ENCODE measurements around the gene PRTN3. TPM values are rescaled to one million over a fixed set of nuclear protein-coding genes. Genes with fewer than 3 reads are reported as not detected.
"Not testable (repeated sequence)": the region's sequence is repeated elsewhere in the genome, so short reads cannot be mapped to it uniquely, and the experiment has no call there.

PRTN3 gene
- total RNA-seq, 1 experiment from 2014 or later = not detected

DNA sequence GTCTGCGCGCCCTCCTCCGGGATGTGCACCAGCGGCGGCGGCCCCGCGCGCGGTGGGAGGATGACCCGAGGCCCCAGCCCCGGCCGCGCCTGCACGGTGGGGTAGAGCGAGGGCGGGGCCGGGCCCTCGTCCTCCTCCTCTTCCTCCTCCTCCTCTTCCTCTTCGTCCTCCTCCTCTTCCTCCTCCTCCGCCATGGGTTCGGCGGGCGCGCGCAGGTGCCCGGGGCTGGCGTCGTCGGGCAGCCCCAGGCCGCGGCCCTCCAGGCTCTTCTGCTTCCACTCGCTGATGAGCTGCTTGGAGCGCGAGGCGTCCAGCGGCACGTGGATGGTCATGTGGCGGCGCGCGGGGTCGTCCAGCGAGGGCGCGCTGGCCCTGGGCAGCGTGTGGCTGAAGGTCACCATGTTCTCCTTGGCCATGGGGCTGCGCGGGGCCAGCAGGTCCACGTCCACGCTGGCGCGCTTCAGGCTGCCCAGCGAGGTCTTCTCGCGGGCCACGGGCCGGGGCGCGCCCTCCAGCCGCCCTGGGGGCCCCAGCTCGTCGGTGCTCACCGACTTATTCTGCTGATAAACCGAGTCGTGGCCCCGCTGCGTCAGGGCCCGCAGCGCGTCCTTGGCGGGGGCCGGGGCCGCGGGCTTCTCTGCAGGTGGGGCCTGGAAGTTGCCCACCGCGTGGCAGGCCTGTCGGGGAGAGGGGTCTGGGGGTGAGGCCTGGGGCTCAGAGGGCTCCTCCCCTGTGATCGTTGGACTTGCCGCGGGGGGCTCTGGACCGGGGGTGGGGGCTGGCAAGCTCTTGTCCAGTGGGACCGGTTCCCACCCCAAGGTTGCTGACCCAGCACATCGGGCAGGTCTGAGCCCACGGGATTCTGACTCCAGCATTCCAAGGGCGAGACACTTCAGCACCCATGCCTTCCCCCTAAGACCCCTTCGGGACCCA, 27.3 kb upstream of the PRTN3 start:
- in situ Hi-C loops (cut with HindIII; ENCODE audit: low sequenced_read_pairs) = no loop called here
- DNase-seq (ENCODE audit: low spot score) = no peak

DNA sequence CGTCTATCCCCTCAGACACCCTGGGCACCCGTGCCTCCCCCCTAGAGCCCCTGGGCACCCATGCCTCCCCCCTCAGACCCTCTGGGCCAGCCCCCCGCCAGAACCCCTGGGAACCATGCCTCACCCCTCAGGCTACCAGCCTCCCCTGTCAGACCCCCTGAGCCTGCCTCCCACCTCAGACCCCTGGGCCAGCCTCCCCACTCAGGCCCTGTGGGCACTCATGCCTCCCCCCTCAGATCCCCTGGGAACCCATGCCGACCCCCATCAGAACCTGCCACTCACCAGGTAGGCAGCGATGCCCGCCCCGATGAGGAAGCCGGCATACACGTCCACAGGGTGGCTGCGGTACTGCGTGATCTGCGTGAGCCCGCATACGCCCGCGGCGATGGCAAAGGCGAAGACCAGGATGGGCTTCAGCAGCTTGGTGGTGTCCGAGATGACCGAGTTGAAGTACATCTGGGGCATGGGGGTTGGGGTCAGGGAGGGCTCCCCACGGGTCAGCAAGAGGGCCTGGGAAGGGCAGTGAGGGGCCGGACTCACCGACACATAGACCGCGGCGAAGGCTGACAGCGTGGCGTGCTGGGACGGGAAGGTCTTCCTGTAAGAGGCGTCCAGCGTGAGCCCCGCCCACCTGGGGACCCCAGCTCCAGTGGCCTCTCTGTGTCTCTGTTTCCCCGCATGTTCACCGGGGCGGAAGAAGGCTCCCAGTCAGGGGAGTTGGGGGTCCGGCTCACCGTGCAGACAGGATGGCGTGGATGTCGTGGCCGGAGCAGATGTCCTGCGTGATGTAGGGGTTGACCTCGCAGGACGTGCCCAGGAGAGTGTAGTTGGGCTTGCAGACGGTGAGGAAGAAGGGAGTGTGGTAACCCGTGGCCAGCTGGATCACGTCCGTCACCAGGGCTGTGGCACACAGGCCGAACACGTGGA, 26.4 kb upstream of the PRTN3 start:
- no peak for DNase-seq (ENCODE audit: low spot score)
- in situ Hi-C loops (cut with HindIII; ENCODE audit: low sequenced_read_pairs) = no loop called here

DNA sequence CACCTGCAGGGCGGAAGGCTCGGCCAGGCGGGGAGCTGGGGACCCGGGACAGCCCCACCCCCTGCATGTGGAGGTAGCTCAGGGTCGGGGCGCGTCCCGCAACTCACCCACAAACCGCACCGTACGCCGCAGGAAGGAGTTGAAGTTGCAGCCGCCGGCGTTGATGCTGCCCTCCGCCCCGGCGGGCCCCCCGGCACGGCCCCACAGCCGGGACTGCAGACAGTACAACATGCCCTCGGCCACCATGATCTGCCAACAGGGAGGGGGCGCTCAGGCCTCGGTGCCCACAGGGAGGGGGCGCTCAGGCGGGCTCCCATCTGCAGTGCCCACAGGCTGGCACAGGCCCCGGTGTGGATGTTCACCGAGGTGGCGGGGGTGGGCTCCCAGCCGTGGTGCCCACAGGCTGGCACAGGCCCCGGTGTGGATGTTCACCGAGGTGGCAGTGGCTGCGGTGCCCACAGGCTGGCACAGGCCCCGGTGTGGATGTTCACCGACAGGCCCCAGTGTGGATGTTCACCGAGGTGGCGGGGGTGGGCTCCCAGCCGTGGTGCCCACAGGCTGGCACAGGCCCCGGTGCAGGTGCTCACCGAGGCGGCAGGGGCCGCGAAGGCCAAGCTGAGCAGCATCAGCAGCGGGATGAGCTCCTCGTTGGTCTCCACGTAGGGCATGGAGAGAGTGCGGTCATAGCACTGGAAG, 25.6 kb upstream of the PRTN3 start:
- in situ Hi-C loops (cut with HindIII; ENCODE audit: low sequenced_read_pairs) = no loop called here
- DNase-seq (ENCODE audit: low spot score) = no peak

DNA sequence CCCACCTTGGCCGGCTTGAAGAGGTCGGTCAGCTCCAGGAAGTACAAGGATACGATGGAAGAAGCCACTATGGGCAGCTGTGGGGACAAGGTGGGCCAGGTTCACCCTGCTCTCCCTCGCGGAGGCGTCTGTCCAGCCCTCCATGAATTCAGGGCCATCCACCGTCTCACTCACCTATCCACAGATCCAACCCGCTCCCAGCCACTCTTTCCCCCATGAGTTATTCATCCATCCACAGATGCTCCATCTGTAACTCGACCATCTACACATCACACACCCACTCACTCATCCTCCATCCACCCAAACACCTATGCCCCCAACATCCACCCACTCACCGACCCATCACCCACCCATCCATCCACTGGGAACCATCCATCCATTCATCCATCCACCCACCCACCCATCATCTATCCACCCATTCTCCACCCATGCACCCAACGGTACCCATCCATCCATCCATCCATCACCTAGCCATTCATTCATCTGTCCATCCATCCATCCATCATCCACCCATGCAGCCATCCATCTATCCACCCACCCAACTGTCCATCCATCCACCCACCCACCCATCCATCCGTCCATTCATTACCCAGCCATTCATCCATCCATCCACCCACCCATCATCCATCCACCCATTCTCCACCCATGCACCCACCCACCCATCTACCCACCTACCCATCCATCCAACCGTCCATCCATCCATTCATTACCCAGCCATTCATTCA, 24.9 kb upstream of the PRTN3 start:
- in situ Hi-C loops (cut with HindIII; ENCODE audit: low sequenced_read_pairs) = no loop called here
- no peak for DNase-seq (ENCODE audit: low spot score)

DNA sequence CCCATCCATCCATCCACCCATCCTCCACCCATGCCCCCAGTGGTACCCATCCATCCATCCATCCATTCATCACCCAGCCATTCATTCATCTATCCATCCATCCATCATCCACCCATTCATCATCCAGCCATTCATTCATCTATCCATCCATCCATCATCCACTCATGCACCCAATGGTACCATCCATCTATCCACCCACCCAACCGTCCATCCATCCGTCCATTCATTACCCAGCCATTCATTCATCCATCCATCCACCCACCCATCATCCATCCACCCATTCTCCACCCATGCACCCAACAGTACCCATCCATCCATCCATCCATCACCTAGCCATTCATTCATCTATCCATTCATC, 24.3 kb upstream of the PRTN3 start:
- DNase-seq (ENCODE audit: low spot score) = no peak
- in situ Hi-C loops (cut with HindIII; ENCODE audit: low sequenced_read_pairs) = no loop called here

DNA sequence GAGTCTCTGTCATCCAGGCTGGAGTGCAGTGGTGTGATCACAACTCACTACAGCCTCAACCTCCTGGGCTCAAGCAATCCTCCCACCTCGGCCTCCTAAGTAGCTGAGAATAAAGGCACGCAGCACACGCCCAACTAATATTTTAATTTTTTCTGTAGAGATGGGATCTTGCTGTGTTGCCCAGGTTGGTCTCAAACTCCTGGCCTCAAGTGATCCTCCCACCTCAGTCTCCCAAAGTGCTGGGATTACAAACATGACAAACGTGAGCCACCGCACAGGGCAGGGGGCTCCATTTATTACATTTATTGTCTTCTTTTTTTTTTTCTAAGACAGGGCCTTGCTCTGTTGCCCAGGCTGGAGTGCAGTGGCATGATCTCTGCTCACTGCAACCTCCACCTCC, 20.6 kb upstream of the PRTN3 start:
- in situ Hi-C loops (cut with HindIII; ENCODE audit: low sequenced_read_pairs); DNase-seq (ENCODE audit: low spot score): not testable (repeated sequence)

DNA sequence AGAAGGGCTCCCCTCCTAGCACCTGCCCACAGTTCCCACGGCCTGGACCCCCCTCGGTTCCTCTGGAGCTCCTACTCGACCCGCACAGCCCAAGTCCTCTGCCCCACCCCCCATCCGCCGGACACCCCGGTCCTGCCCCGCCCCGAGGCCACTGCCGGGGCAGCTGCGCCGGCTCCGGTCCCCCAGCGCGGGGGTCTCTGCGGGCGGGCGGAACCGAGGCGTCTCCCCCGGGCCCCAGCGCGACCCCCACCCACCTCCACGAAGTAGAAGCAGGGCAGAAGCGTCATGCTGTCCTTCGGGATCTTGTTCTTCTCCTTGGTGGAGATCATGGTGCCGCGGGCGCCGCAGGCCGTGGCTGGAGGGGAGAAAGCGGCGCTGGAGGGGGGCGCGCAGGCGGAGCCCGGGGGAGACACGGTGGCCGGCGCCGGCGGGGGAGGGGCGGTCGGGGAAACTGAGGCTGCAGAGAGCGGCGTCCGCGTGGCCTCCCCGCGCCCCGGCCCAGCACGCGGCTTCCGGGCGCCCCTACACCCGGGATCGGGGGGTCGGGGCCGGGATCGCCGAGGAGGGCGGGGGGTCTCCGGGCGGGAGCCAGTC, 19.5 kb upstream of the PRTN3 start:
- DNase-seq (ENCODE audit: low spot score) = no peak
- in situ Hi-C loops (cut with HindIII; ENCODE audit: low sequenced_read_pairs) = no loop called here

DNA sequence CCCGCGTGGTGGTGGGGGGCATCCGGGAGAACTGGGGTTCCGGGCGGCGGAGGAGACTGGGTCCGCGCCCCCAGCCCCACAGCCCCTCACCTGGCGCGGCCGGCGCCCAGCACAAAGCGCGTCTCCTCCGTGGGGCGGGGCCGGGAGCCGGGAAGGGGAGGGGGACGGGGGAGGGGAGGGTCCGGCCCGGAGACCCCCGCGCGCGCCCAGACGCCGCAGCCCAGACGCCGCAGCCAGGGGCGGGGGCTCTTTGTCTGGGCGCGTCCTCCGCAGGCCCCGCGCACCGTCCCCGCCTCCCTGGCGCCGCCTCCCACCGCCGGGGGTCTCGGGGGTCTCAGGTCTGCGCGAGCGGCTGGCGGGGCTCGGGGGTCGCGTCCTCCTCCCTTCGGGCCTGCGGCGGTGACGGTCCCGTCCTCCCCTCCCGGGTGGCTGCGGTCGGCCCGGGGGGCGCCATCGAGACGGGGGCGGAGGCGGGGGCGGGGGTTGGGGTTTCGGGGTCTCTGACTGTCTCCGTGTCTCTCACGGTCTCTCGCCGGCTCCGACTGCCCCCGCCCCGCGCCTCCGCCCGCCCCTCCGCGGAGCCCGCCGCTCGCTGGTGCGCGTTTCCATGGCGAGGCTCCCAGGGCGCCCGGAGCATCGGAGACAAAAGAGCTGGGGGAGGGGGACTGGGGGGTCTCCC, 18.8 kb upstream of the PRTN3 start, which contains the start of gene PLPPR3:
Gene PLPPR3, minus strand, starts transcription at position 131 of the 679 bp plus-strand sequence. CDS start 396 bp downstream, outside the sequence.
- in situ Hi-C loops (cut with HindIII; ENCODE audit: low sequenced_read_pairs) = no loop called here
- DNase-seq (ENCODE audit: low spot score) = no peak

DNA sequence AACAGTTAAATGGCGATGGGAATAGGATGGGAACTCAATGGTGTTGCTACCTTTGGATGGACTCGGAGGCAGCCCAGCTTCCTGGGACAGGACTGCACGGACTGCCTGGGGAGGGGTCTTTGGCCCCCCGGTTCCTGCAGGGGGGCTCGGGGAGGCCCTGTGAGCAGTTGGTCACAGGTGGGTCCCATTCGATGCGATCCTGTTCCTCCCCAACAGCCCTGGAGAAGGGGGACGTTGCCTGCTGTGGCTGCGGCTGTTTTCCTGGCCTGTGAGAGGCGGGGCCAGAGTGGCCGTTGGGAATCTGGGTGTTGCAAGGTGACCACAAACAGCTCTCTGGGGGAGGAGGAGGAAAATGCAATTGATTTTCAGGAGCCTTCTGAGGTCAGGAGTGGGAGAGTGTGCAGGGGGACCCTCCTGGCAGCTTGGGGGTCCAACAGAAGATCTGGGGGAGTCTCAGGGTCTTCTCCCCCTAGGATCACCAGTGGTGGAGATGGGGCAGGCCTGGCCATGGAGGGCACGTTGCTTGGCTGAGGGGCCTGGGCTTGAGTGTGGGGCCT, 17.2 kb upstream of the PRTN3 start:
- DNase-seq (ENCODE audit: low spot score) = no peak
- in situ Hi-C loops (cut with HindIII; ENCODE audit: low sequenced_read_pairs) = no loop called here

DNA sequence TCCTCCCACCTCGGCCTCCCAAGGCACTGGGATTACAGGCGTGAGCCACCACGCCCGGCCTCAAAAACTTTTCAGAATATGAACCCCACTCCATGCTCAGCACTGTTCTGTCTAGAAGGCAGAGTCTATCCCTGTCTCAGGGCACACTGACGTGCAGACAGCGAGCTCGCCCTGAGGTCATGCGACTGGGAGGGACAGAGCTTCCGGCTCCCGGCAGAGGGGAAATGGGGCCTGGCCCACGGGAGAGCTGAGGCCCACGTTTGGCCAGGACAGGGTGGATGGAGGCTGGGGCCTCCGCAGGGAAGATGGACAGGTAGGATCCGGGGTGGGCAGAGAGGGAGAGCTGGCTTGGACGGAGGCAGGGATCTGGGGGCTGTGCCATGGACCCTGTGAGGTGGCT, 15.9 kb upstream of the PRTN3 start:
- in situ Hi-C loops (cut with HindIII; ENCODE audit: low sequenced_read_pairs) = no loop called here
- no peak for DNase-seq (ENCODE audit: low spot score)

DNA sequence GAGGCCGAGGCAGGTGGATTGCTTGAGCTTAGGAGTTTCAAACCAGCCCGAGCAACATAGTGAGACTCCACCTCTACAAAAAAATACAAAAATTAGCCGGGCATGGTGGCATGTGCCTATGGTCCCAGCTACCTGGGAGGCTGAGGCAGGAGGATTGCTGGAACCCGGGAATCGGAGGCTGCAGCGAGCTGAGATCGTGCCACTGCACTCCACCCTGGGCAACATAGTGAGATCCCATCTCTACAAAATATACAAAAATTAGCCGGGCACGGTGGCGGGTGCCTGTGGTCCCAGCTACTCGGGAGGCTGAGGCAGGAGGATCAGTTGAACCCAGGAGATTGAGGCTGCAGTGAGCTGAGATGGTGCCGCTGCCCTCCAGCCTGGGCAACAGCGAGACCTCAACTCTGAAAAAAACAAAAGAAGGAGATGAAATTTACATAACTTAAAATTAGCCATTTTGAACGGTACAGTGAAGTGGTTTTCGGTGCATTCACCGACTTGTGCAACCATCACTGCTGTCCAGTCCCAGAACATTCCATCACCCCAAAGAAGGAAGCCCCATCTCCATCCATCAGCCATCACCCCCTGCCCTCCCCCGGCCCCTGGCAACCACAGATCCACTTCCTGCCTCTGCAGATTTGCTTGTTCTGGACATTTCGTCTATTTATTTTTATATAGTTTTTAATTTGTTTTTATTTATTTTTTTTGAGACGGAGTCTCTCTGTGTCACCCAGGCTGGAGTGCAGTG, 14.7 kb upstream of the PRTN3 start:
- no peak for DNase-seq (ENCODE audit: low spot score)
- in situ Hi-C loops (cut with HindIII; ENCODE audit: low sequenced_read_pairs) = no loop called here

DNA sequence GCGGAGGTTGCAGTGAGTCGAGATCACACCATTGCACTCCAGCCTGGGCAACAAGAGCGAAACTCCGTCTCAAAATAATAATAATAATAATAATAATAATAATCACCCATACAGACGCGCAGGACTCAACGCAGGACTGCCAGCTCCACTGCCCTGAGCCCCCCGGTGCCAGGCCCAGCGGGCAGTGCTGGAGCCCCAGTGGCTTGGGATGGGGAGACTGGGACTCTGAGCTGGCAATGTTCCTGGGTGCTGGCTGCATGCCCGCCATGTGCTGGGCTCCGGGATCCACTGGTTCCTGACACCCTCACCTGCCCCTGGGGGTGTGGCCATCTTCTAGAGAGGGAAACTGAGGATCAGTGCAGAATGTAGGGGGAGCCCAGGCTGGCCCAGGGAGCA, 13.5 kb upstream of the PRTN3 start:
- in situ Hi-C loops (cut with HindIII; ENCODE audit: low sequenced_read_pairs) = no loop called here
- no peak for DNase-seq (ENCODE audit: low spot score)

DNA sequence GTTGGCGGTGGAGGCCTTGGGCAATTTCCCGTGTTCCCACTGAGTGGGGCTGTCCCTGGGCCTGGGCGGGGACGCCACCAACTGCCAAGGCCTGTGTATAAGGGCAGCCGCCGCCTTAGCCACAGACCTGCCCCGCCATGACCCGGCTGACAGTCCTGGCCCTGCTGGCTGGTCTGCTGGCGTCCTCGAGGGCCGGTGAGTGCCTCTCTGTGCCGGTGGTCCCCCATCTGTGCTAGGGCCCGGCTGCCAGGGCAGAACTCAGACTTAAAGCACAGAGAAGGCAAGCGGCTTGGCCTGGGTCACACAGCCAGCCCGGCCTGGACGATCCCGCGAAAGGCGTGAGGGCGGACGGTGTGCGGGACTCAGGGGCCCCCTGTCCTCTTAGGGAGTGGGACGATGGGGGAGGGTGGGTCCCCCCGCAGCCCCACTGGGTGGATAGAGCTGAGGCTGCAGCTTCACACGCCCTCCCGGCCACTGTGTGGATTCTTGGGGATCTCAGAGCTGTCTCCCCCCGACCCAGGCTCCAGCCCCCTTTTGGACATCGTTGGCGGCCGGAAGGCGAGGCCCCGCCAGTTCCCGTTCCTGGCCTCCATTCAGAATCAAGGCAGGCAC, 13.0 kb upstream of the PRTN3 start, which contains the start of gene AZU1:
Gene AZU1, plus strand, starts transcription at position 128 of the 612 bp plus-strand sequence. Its CDS starts 10 bp downstream, at position 138.
- DNase-seq (ENCODE audit: low spot score) = no peak
- in situ Hi-C loops (cut with HindIII; ENCODE audit: low sequenced_read_pairs) = no loop called here

DNA sequence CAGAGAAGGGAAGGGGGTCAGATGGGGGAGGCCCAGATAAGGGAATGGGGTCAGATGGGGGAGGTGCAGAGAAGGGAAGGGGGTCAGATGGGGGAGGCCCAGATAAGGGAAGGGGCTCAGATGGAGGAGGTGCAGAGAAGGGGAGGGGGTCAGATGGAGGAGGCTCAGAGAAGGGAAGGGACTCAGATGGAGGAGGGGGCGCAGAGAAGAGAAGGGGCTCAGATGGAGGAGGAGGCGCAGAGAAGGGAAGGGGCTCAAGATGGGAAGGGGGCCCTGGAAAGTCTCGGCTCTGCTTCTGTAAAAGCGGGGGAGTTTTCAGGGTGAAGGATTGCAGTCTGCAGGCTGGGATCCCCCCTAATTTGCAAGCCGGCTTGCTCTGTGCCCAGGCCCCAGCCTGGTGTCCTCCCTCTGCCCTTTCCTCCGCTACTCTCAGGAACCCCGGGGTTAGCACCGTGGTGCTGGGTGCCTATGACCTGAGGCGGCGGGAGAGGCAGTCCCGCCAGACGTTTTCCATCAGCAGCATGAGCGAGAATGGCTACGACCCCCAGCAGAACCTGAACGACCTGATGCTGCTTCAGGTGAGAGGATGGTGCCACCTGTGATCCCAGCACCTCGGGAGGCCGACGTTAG, 11.6 kb upstream of the PRTN3 start:
- no peak for DNase-seq (ENCODE audit: low spot score)
- in situ Hi-C loops (cut with HindIII; ENCODE audit: low sequenced_read_pairs) = no loop called here

DNA sequence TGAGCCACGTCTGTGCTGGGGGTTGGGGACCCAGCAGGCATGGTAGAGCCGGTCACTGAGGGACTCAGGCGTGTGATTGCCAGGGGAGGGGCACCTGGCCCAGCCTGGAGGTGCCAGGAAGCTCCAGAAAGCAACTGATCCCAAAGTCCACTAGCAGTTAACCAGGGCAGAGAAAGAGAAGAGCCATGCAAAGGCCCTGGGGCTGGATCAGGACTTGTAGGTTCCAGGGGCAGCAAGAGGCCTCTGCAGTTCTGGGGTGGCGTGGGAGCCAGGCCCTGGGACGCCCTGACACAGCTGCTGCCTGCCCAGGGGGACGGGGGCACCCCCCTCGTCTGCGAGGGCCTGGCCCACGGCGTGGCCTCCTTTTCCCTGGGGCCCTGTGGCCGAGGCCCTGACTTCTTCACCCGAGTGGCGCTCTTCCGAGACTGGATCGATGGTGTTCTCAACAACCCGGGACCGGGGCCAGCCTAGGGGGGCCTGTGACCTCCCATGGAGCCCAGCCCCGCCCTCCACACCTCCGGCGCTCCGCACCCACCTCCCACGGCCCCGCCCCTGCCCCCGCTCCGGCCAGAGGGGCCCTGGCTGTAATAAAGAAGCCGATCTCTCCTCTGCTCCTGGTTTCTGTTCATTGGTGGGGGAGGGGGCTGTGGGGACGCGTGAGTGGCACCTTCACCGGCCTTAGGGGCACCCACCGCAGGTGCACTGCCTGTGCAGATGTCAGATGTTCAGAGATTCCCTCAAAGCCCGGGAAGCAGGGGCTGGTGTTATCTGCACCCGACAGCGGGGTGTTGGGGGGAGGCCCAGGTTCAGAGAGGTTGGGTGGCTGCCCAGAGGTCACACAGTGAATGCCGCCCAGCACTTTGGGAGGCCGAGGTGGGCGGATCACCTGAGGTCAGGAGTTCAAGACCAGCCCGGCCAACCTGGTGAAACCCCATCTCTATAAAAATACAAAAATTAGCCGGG, 9.1 kb upstream of the PRTN3 start:
- in situ Hi-C loops (cut with HindIII; ENCODE audit: low sequenced_read_pairs) = no loop called here
- no peak for DNase-seq (ENCODE audit: low spot score)
